ENCODE measurements around the gene DIS3L.
"Not testable (repeated sequence)": the region's sequence is repeated elsewhere in the genome, so short reads cannot be mapped to it uniquely, and the experiment has no call there.

The DIS3L gene

GRCh38 chr15:66254951-66255676 lies 38.3 kb upstream of the DIS3L start:
- no peaks in the 10 kb centered on the region for H3K79me2 ChIP-seq (ENCODE audit: control insufficient read depth, insufficient read depth, low read length, unreplicated experiment)
- H3K27me3 ChIP-seq (ENCODE audit: insufficient read depth, low read length) = peaks cover 84% of the 10 kb centered on the region
- no peaks in the 10 kb centered on the region for H3K36me3 ChIP-seq (ENCODE audit: insufficient read depth, low read length)
- peaks cover 5% of the 10 kb centered on the region for H3K4me1 ChIP-seq (ENCODE audit: control insufficient read depth, insufficient read depth, low read length, unreplicated experiment)
- no peak overlapping the region for H2AFZ ChIP-seq (ENCODE audit: low read length, unreplicated experiment)
- no peak overlapping the region for H3K4me3 ChIP-seq (ENCODE audit: low read depth, low read length)
- no peak overlapping the region for H3K27ac ChIP-seq (ENCODE audit: low read depth, low read length)

GRCh38 chr15:66256692-66257091 lies 36.7 kb upstream of the DIS3L start:
- H3K27ac ChIP-seq (ENCODE audit: low read depth, low read length) = no peak overlapping the region
- H3K4me1 ChIP-seq (ENCODE audit: control insufficient read depth, insufficient read depth, low read length, unreplicated experiment) = peaks cover 5% of the 10 kb centered on the region
- H2AFZ ChIP-seq (ENCODE audit: low read length, unreplicated experiment) = no peak overlapping the region
- no peaks in the 10 kb centered on the region for H3K36me3 ChIP-seq (ENCODE audit: insufficient read depth, low read length)
- H3K79me2 ChIP-seq (ENCODE audit: control insufficient read depth, insufficient read depth, low read length, unreplicated experiment) = no peaks in the 10 kb centered on the region
- H3K27me3 ChIP-seq (ENCODE audit: insufficient read depth, low read length) = peaks cover 81% of the 10 kb centered on the region
- H3K4me3 ChIP-seq (ENCODE audit: low read depth, low read length) = no peak overlapping the region

GRCh38 chr15:66261056-66261455 lies 32.3 kb upstream of the DIS3L start:
- Histone ChIP-seq H3K36me3 (ENCODE audit: insufficient read depth, low read length) (no peaks in the 10 kb centered on the region), H3K4me3 (ENCODE audit: low read depth, low read length) (no peak overlapping the region), H3K27ac (ENCODE audit: low read depth, low read length) (no peak overlapping the region), H3K27me3 (ENCODE audit: insufficient read depth, low read length) (peaks cover 64% of the 10 kb centered on the region), H2AFZ (ENCODE audit: low read length, unreplicated experiment) (no peak overlapping the region), H3K79me2 (ENCODE audit: control insufficient read depth, insufficient read depth, low read length, unreplicated experiment) (no peaks in the 10 kb centered on the region), H3K4me1 (ENCODE audit: control insufficient read depth, insufficient read depth, low read length, unreplicated experiment) (no peaks in the 10 kb centered on the region)

- H3K27ac ChIP-seq (ENCODE audit: low read depth, low read length); H3K4me3 ChIP-seq (ENCODE audit: low read depth, low read length); H3K36me3 ChIP-seq (ENCODE audit: insufficient read depth, low read length); H2AFZ ChIP-seq (ENCODE audit: low read length, unreplicated experiment); H3K4me1 ChIP-seq (ENCODE audit: control insufficient read depth, insufficient read depth, low read length, unreplicated experiment); H3K79me2 ChIP-seq (ENCODE audit: control insufficient read depth, insufficient read depth, low read length, unreplicated experiment): not testable (repeated sequence)
- peaks cover 55% of the 10 kb centered on the region for H3K27me3 ChIP-seq (ENCODE audit: insufficient read depth, low read length)
These were observed 30.5 kb upstream of the DIS3L start for GRCh38 chr15:66262837-66263236.

GRCh38 chr15:66264859-66265513 lies 28.4 kb upstream of the DIS3L start:
- H2AFZ ChIP-seq (ENCODE audit: low read length, unreplicated experiment) = no peak overlapping the region
- H3K27ac ChIP-seq (ENCODE audit: low read depth, low read length) = no peak overlapping the region
- H3K36me3 ChIP-seq (ENCODE audit: insufficient read depth, low read length) = no peaks in the 10 kb centered on the region
- no peak overlapping the region for H3K4me3 ChIP-seq (ENCODE audit: low read depth, low read length)
- H3K79me2 ChIP-seq (ENCODE audit: control insufficient read depth, insufficient read depth, low read length, unreplicated experiment) = no peaks in the 10 kb centered on the region
- H3K4me1 ChIP-seq (ENCODE audit: control insufficient read depth, insufficient read depth, low read length, unreplicated experiment) = no peaks in the 10 kb centered on the region
- peaks cover 62% of the 10 kb centered on the region for H3K27me3 ChIP-seq (ENCODE audit: insufficient read depth, low read length)

GRCh38 chr15:66269326-66270090 lies 23.9 kb upstream of the DIS3L start:
- H3K27me3 ChIP-seq (ENCODE audit: insufficient read depth, low read length) = peaks cover 33% of the 10 kb centered on the region
- H3K36me3 ChIP-seq (ENCODE audit: insufficient read depth, low read length) = no peaks in the 10 kb centered on the region
- no peaks in the 10 kb centered on the region for H3K4me1 ChIP-seq (ENCODE audit: control insufficient read depth, insufficient read depth, low read length, unreplicated experiment)
- H3K79me2 ChIP-seq (ENCODE audit: control insufficient read depth, insufficient read depth, low read length, unreplicated experiment) = no peaks in the 10 kb centered on the region
- no peak overlapping the region for H3K27ac ChIP-seq (ENCODE audit: low read depth, low read length)
- no peak overlapping the region for H2AFZ ChIP-seq (ENCODE audit: low read length, unreplicated experiment)
- no peak overlapping the region for H3K4me3 ChIP-seq (ENCODE audit: low read depth, low read length)

GRCh38 chr15:66270932-66271331 lies 22.4 kb upstream of the DIS3L start:
- H3K4me1 ChIP-seq (ENCODE audit: control insufficient read depth, insufficient read depth, low read length, unreplicated experiment) = no peaks in the 10 kb centered on the region
- H2AFZ ChIP-seq (ENCODE audit: low read length, unreplicated experiment) = no peak overlapping the region
- H3K36me3 ChIP-seq (ENCODE audit: insufficient read depth, low read length) = no peaks in the 10 kb centered on the region
- no peaks in the 10 kb centered on the region for H3K79me2 ChIP-seq (ENCODE audit: control insufficient read depth, insufficient read depth, low read length, unreplicated experiment)
- H3K27ac ChIP-seq (ENCODE audit: low read depth, low read length) = no peak overlapping the region
- H3K27me3 ChIP-seq (ENCODE audit: insufficient read depth, low read length) = peaks cover 39% of the 10 kb centered on the region
- no peak overlapping the region for H3K4me3 ChIP-seq (ENCODE audit: low read depth, low read length)

GRCh38 chr15:66275352-66275751 lies 18.0 kb upstream of the DIS3L start:
- peaks cover 42% of the 10 kb centered on the region for H3K27me3 ChIP-seq (ENCODE audit: insufficient read depth, low read length)
- no peaks in the 10 kb centered on the region for H3K79me2 ChIP-seq (ENCODE audit: control insufficient read depth, insufficient read depth, low read length, unreplicated experiment)
- H3K4me1 ChIP-seq (ENCODE audit: control insufficient read depth, insufficient read depth, low read length, unreplicated experiment) = no peaks in the 10 kb centered on the region
- no peaks in the 10 kb centered on the region for H3K36me3 ChIP-seq (ENCODE audit: insufficient read depth, low read length)
- H3K4me3 ChIP-seq (ENCODE audit: low read depth, low read length) = no peak overlapping the region
- H3K27ac ChIP-seq (ENCODE audit: low read depth, low read length) = no peak overlapping the region
- no peak overlapping the region for H2AFZ ChIP-seq (ENCODE audit: low read length, unreplicated experiment)

GRCh38 chr15:66276546-66276945 lies 16.8 kb upstream of the DIS3L start:
- Histone ChIP-seq H3K27ac (ENCODE audit: low read depth, low read length) (no peak overlapping the region), H3K27me3 (ENCODE audit: insufficient read depth, low read length) (peaks cover 36% of the 10 kb centered on the region), H3K4me3 (ENCODE audit: low read depth, low read length) (no peak overlapping the region), H2AFZ (ENCODE audit: low read length, unreplicated experiment) (no peak overlapping the region), H3K79me2 (ENCODE audit: control insufficient read depth, insufficient read depth, low read length, unreplicated experiment) (no peaks in the 10 kb centered on the region), H3K36me3 (ENCODE audit: insufficient read depth, low read length) (no peaks in the 10 kb centered on the region), H3K4me1 (ENCODE audit: control insufficient read depth, insufficient read depth, low read length, unreplicated experiment) (no peaks in the 10 kb centered on the region)

GRCh38 chr15:66278056-66278455 lies 15.3 kb upstream of the DIS3L start:
- no peak overlapping the region for H3K4me3 ChIP-seq (ENCODE audit: low read depth, low read length)
- H2AFZ ChIP-seq (ENCODE audit: low read length, unreplicated experiment) = no peak overlapping the region
- H3K36me3 ChIP-seq (ENCODE audit: insufficient read depth, low read length) = no peaks in the 10 kb centered on the region
- H3K27me3 ChIP-seq (ENCODE audit: insufficient read depth, low read length) = peaks cover 34% of the 10 kb centered on the region
- no peak overlapping the region for H3K27ac ChIP-seq (ENCODE audit: low read depth, low read length)
- no peaks in the 10 kb centered on the region for H3K4me1 ChIP-seq (ENCODE audit: control insufficient read depth, insufficient read depth, low read length, unreplicated experiment)
- H3K79me2 ChIP-seq (ENCODE audit: control insufficient read depth, insufficient read depth, low read length, unreplicated experiment) = no peaks in the 10 kb centered on the region
